HG02884 (cell line): ENCODE results near the gene EGLN3.
"Not testable (repeated sequence)": the region's sequence is repeated elsewhere in the genome, so short reads cannot be mapped to it uniquely, and the experiment has no call there.

Experiments
- ATAC-seq: cut with Tn5 transposase; IDR thresholded peaks from one replicate; pipeline ENCODE4 v1.9.1; 2021; ENCODE audit warnings: mild to moderate bottlenecking, moderate library complexity; ENCODE audit not compliant: unreplicated experiment

EGLN3 gene

DNA sequence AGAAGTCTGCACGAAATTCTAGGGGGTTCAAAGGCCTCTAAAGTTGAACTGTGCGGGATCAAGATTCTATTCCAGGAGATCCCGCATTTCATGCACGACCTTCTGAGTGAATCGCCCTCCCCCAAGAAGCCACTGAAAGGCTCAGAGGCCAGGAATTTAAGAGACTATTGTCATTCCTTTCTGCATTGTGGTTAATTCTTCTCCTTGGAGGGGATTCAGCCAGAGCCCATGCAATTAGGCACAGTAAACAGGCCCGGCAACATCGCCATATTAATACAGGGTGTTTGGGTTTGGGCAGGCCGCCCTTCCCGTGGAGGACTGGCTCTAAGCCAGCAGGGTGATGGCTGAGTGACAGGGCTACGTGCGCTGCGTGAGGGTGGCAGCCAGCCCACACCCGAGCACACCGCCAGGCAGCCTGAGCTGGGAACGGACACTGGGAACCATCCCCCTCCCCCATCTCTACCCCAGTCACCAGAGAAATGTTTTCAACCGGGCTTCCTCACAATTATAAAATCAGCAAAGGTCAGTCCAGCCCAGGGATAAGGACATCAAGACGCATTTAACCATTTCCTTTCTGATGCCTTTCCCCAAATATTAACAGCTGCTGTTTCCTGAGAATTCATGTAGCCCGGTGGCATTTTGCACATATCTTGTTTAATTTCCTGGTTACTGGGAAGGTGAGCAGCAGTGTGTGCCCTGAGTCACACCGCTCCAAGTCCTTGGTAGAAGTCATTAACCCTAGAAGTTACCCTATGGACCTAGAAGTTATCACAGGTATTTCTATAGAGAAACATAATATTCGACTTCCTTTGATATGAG is 12.5 kb downstream of the EGLN3 start:
- ATAC-seq: no peak

- no peak for ATAC-seq
Measured at GRCh38 chr14:33936391-33936790, 14.5 kb downstream of the EGLN3 start.

DNA sequence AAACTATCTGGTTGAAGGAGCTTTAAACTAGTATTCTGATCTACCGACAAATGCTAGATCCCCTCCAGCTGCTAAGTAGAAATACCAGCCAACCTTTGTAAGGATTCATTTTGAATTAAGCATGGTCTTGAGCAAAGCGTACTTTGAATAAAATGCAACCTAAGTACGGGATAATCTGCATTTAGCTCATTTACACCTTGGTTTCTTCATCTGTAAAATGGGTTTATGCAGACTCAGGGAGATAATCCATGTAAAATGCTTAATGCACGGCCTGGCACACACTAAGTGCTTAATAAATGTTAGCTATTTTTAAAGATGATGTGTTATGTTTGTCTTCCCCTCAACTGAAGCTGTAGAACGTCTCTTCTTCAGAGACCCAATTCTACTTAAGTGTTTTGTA is 15.9 kb downstream of the EGLN3 start:
- ATAC-seq: no peak

DNA sequence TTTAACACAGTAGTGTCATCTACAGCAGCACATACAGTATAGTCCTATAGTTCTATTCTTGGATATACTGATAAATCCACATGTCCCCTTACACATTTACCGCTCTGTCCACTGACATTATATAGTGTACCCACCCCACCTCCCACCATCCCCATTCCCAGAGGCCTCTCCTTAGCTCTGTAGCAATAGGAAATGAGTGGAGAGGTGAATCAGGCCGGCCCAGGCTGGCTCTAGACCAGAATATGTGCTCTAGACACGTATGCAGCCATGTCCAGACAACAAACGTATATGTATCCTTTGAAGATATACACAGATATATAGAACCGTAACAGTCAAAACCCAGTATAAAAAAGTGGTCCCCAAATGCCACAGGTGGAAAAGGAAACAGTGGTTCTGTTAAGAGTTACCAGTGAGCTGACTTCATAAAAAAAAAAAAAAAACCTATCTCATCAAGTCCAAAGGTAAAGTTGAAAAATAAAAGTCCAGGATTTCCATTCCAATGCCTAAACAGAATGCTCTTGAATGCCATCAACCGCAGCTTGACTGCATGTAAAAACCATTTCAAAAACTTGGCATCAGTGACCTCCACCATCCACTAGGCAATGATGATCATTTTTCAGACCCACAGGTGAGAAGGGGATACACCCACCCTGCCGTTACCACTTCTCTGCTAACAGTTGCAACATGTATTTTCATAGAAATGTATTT is 16.7 kb downstream of the EGLN3 start:
- no peak for ATAC-seq

GRCh38 chr14:33933386-33933933 is 17.4 kb downstream of the EGLN3 start:
- no peak for ATAC-seq

- ATAC-seq: no peak
Measured at GRCh38 chr14:33932576-33933345, 18.1 kb downstream of the EGLN3 start.

- no peak for ATAC-seq
Measured at GRCh38 chr14:33932033-33932432, 18.8 kb downstream of the EGLN3 start.

DNA sequence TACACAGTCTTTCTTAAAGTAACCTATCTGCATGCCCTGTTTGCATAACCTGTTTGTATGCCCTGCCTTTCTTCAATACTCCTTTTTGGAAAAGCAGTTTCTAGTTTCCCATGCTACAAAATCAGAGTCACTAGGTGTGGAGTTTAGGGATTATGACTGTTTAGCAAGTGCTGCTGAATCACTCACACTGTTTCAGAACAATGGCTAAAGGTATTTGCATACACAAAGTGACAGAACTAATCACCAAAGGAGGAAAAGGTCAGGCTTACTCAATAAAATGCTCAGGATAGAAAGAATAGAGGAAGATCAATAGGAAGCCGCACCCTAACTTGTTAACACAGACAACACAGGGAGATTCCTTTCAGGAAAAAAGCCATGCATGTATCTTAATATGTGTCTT is 19.4 kb downstream of the EGLN3 start:
- no peak for ATAC-seq

DNA sequence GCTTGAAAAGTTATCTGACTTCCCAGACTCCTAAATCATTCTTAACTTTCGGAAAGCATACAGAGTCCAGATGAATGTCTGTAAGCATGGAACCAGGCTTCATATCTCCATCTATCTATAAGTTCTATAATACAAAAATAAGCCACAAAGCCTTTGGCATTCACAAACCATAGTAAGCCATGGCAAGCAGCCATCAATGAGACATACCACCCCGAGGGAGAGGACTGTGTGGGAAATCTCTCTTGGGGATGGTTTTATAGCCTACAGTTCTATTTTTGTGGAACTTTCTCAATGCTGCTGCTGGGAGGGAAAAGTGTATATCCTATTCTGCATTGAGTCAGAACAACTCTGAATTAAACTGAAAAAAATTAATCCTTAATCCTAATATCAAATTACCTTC is 20.4 kb downstream of the EGLN3 start:
- no peak for ATAC-seq

GRCh38 chr14:33929799-33930408 is 21.0 kb downstream of the EGLN3 start:
- ATAC-seq: no peak

DNA sequence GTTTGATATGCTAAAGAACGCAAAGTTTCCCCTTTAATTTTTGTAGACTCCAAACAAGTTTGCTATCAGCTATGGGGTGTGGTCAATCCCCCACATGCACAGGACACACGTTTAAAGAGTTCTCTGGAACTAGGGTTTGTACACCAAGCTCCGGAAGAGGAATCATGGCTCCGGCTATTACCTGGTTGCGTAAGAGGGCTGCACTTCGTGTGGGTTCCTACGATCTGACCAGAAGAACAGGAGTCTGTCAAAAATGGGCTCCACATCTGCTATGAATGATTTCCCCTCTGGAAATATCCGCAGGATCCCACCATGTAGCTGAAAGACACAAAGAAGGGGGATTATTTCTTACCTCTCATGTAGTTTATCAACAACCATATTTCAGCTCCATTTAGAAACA is 22.0 kb downstream of the EGLN3 start:
- no peak for ATAC-seq

DNA sequence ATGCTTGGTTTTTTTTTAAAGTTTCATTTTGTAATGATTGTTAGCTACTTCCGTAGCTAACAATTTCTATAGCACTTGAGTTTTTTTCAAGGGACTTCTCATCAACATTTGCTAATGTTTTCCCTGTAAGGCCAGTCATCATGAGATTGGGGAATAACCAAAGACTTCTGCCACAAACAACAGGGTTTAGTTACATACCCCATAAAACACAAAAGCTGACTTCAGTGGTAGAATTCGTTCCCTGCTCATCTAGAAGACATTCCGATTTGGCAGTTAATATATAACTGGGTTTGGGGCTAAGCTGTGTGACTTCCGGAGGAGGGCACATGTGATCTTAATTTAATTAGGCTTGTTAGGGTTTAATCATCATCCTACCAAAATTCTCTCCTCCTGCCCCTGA is 22.9 kb downstream of the EGLN3 start:
- no peak for ATAC-seq

DNA sequence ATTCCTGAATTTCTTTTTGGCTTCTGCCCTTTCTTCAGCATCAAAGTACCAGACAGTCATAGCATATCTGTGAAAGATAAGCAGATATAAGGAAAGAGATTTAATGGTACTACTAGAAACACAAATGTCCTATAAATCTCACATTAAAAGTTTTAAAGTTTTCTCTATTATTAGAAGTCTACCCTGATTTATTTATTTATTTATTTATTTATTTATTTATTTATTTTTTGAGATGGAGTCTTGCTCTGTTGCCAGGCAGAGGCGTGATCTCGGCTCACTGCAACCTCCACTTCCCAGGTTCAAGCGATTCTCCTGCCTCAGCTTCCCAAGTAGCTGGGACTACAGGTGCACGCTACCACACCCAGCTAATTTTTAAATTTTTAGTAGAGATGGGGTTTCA is 23.9 kb downstream of the EGLN3 start:
- not testable (repeated sequence) for ATAC-seq

DNA sequence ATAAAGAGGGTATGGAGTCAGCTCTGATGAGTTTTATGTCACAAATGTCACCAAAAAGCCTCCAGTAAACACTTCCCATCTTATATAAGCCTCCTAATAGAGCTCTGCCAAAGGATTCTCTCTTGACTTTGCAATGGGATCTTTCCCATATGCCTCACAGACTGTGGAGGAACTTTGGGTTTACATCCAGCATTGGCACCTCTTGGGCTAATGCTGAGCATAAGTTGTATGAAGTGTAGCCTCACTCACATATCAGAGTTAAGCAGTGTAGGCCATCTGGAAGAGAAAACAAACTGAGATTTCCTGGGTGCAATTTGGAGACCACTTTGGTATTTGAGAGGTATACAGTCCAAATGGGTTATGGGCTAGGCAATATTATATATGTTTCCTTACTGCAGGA is 24.9 kb downstream of the EGLN3 start:
- ATAC-seq: no peak

DNA sequence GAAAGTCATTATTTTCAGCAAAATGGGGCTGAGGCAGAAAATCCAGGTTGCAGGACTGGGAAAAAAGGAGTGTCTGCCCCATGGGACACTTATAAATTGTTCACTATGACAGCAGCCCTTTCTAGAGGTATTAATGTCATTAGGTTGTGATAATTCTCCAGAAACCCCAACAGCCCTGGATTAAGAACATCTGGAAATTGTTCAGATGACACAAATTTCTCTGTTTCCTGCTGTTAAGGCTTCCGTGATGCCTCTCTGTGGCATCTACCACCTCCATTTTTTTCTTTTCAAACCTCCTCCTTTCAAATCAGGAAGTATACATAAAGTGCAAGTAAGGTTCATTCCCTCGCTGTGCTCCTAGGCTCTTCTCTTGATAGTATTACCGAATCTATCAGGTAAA is 25.6 kb downstream of the EGLN3 start:
- no peak for ATAC-seq

GRCh38 chr14:33924566-33925100 is 26.2 kb downstream of the EGLN3 start:
- ATAC-seq: no peak

GRCh38 chr14:33922125-33922524 is 28.7 kb downstream of the EGLN3 start:
- ATAC-seq: no peak

- ATAC-seq: no peak
Measured at GRCh38 chr14:33918256-33918655, 32.6 kb downstream of the EGLN3 start.

DNA sequence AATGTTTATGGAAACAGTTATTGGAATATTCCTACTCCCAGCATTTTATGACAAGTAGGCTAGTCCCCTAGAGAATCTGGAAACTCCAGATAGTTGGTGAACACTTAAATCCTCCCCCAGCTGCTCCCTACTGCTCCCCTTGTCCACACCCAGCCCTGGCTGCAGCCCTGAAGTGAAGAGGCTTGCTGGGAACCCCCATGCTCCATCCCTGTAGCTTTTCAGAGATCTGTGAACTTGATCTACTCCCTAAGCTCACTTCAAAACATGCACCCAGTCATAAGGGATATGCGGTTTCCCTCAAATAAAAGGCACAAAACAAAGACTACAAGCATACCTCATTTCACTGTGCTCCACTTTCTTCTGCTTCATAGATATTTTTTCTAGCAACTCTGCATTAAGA is 33.2 kb downstream of the EGLN3 start:
- no peak for ATAC-seq

- ATAC-seq: no peak
Measured at GRCh38 chr14:33916663-33917565, 34.0 kb downstream of the EGLN3 start.
